Islet precursor cell (in vitro differentiated cells): ENCODE data around the gene C18orf32.
"Not testable (repeated sequence)": the region's sequence is repeated elsewhere in the genome, so short reads cannot be mapped to it uniquely, and the experiment has no call there.

Experiments
- DNase-seq: peaks from one replicate; pipeline ENCODE4 v3.0.0-alpha.2; 2018

Gene C18orf32

DNA sequence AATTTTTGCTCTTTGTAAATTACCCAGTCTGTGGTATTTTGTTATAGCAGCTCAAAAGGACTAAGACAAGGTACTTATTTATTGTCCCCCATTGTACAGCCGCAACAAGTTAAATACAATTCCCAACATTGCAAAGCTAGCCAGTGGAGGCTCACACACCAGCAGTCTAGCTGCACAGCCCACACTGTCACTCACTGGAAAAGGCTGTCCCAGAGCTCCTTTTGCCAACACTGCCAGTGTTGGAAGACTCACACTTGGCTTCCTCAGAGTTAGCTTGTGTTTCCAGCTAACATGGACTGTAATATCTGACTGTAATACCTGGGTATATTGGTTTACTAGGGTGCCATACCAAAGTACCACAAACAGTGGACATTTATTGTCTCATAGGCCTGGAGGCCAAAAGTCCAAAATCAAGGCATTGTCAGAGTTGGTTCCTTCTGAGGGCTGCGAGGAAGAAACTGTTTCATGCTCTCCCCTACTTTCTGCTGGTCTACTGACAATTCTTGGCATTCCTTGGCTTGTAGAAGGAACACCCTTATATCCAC, 19.9 kb downstream of the C18orf32 start:
- no peak for DNase-seq

DNA sequence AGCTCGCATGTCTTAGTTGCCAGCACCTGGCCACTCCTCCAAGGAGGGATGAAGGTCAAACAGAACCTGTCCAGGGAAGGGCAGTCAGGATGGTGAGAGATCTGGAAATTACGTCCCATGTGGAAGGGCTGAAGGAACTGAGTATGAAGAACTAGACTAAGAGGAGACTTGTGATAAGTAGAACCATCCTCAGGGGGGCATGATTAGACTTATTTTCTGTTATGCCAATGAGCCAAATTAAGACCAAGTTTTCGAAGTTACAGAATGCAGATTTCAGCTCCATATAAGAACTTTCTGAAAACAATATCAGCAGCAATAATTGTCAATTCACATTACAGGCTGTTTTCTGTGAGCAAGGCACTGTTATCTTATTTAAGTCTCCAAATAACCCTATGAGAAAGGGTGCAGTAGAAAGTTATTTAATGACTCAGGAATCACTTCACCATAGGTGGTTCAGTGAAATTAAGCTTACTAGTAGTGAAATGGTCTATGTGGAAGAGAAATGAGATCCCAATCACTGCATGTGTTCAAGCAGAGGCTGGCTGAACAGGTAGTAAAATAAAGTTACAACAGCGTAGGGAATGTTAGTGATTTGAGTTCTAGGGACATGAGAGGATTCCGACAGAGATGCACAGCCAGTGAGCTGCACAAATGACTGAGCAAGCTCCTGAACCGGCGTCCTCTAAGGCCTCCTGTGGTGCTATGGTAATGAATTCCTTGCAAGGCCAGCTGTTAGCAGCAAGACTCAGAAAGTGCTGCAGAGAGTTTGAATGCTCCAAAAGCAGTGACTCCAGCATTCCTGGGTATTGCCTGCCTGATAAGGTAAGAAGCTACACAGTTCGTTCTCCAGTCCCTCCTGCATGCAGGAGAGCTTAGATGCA, 22.1 kb downstream of the C18orf32 start:
- DNase-seq = peak; percentile 83

DNA sequence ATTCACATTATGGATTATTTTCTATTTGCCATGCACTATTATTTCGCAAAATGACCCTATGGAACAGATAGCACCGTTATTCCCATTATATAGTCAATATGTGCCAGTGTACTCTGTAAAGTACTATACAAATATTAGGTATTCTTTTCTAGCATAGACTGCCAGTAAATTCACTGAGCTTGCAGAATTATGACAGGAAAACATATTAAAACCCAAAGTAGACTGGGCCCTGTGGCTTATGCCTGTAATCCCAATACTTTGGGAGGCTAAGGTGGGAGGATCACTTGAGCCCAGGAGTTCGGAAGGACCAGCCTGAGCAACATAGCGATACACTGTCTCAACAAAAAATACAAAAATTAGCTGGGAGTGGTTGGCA, 25.4 kb downstream of the C18orf32 start:
- DNase-seq = no peak

DNA sequence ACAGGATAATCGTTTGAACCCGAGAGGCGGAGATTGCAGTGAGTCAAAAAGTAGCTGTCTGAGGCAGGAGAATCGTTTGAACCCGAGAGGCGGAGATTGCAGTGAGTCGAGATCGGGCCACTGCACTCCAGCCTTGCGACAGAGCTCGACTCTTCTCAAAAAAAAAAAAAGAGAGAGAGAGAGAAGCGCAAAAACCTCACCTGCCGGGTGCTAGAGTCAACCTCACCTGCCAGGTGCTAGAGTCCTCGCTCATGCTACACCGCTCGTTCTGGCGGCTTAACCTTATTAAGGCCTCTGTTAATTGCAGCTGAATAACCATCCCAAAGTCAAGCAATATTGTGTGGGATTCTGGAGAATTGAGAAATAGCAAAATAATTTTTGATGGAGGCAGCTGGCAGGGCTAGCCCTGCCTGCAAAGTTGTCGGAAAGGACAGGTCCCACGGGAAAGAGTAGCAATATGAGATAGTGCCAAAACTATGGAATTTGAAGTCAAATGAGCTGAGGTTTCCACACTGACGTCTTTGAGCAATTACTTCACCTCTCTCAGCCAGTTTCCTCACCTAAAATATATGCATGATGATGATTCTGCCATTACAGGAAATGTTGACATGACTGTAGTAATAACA, 25.9 kb downstream of the C18orf32 start:
- DNase-seq = no peak

DNA sequence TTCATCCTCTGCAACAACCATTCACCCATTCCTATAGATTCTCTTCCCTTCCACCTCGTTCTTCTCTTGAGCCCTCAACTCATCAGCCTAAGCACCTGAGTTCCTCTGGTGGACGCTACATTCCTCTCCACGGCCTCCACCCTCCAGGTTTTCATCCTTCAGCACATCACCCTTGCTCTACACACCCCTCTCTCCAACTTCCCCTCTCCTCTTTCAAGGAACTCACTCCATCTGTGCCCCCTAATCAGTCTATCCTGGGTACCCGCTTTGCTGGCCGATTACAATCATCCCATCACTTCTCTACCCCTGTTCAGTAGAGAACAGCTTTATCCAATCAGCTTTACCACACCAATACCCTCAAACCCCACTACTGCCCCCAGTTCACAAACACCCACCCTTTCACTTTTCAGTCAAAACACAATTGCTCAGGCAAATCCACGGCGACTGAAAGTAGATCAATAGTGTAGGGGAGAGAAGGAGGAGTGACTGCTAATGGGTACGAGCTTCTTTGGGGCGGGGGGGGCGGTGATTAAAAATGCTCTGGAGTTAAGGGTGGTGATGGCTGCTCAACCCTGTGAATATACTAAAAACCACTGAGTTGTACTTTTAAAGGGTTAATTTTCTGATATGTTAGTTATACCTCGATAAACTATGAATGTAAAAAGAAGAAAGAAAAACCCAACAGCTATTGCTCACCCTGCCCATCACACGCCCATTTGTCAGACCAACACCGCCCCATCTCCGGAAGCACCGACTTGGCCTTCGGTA, 27.4 kb downstream of the C18orf32 start:
- no peak for DNase-seq

DNA sequence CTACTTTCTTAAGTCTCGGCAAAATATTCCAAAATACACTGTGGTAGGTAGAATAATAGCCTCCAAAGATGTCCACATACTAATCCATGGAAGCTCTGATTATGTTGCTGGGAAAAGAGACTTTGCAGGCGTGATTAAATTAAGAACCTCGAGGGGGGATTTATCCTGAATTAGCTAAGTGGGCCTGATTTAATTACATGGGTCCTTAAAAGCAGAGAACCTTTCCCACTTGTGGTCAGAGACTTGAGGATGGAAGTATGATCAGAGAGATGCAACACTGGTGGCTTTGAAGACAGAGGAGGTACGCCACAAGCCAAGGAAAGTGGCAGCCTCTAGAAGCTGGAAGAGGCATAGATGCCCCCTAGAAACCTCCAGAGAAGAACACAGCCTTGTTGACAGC, 29.4 kb downstream of the C18orf32 start:
- DNase-seq = no peak

DNA sequence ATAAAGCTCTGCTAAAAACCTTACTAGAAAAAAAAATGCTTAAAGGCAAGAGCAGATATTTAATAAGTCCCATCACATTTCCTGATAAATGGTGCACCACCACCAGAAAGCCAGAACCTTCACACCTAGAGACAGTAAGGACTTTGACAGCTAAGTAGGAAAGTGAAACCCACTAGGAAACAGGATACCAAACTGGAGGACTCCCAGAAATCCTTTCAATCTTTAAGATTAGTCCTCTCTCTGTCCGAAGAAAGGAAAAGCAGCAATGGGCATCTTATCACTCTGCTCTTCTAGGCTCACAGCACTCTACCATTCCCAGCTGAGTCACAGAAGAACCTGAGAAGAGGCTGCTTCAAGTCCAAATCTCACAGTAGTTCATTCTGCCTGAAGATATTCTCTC, 30.2 kb downstream of the C18orf32 start:
- DNase-seq = no peak

DNA sequence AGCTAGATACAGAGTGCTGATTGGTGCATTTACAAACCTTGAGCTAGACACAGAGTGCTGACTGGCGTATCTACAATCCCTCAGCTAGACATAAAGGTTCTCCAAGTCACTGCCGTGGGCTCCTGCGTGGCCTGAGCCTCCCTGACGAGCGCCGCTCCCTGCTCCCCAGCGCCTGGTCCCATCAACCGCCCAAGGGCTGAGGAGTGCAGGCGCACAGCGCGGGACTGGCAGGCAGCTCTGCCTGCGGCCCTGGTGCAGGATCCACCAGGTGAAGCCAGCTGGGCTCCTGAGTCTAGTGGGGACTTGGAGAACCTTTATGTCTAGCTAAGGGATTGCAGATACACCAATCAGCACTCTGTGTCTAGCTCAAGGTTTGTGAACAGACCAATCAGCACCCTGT, 34.5 kb downstream of the C18orf32 start:
- DNase-seq = not testable (repeated sequence)

DNA sequence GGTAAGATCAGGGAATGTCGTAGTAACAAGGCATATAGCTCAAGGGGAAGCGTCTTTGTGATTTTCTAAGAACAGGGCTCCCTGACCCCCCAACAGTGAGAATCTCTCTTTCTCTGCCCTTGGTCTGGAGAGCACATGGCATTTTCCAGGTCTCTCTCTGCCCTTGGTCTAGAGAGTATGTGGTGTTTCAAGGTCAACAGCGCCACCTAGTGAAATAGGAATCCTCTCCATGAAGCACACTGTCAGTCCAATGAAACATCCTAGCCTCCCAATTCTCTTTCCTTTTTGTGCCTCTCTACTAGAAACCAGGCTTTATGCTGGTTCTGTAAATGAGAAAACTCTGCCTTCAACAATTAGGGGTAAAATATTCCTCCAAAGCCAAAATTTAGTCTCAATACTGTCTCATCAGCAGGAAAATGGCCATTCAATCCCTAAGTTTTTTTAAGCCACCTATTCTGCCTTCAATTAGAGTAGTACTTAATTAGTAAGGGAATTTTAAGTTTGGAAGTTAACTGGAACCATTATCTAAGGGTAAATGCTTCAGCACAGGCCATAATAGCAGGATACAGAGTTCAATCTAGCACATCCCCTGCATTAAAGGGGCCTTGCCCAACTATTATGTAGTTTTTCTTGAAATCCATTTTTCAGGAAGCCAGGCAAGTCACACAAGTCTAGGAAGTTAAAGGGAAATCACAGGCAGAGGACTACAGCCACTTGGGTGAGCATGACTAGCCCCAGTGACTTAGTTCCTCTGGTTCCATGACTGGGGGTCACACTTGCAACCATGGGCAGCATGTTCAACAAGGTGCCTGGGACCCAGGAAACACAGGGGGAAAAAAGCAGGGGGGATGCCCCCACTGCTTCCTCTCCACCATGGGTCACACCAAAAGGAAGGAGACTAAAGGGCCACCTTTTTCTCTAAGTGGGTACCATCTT, 39.0 kb downstream of the C18orf32 start:
- DNase-seq = peak; percentile 70

DNA sequence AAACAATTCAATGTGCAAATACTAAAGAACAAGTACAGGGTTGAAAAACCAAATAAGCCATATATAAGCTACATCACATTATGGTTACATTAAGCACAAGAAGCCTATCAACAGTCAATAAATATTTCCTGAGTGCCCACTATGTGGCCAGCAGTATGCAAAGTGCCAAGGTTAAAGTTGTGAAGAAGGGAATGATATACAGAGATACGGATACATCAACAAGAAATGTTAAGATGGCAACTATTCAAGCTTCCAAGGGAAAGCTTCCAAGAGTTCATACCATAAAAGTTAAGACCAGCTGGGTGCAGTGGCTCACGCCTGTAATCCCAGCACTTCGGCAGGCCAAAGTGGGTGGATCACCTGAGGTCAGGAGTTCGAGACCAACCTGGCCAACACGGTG, 40.6 kb downstream of the C18orf32 start:
- no peak for DNase-seq

DNA sequence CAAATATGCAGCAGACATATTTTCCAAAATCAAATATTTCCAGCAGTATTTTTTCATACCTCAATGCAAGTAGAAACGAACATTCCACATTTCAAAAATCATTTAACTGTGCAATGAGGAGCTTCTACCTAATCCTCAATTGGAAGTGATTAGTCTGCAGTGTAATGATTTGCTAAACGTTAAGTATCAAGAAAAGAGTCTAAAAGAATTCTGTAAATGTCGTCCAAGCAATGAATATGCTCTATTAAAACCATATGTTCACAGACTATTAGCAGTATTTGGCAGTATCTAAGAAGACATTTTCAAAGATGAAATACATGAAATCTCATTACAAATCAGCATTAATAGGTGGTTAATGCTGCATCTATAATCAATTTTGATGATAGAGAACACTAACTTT, 42.5 kb downstream of the C18orf32 start:
- DNase-seq = no peak

DNA sequence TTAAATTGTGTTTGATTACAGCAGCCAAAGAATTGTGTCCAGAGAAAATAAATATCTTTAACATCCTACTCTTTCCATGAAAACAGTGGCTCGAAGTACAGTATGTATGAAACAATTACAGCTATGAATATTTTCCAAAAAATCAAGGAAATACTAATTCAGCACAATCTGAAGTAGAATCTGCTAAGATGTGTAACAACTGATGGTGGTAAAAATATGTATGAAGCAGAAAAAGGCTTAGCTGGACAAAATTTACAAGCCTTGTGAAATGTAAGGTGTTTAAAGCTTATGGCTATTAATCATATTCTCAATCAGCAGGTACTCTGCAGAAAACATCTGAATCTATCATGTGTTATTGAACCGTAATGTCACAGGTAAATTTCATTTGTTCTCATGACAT, 43.2 kb downstream of the C18orf32 start:
- DNase-seq = no peak

DNA sequence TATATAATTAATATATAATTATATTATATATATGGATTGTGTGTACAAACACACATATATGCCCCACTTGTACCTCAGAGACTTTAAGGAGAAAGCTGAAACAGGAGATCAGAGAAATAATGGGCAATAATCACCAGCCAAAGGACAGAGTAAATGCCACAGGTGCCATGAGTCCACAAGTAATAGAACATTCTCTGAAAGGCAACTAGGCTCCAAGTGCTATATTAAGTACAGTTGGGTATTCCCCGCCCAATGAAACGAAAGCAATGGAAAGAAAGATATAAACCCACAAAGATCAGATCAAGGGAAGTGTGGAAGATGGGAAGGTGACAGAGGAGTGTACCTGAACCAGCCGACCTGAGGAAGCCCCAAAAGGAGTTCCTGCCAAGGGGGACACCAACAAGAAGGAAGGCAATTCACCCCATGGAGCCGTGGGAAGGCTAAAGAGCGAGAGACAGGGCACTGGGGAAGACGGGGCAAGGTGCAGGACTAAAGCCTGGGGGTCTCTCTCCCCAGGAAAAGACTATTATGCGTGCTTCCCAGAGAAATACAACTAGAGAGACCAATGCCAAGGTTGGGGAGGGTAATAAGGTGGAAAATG, 45.6 kb downstream of the C18orf32 start:
- DNase-seq = no peak

DNA sequence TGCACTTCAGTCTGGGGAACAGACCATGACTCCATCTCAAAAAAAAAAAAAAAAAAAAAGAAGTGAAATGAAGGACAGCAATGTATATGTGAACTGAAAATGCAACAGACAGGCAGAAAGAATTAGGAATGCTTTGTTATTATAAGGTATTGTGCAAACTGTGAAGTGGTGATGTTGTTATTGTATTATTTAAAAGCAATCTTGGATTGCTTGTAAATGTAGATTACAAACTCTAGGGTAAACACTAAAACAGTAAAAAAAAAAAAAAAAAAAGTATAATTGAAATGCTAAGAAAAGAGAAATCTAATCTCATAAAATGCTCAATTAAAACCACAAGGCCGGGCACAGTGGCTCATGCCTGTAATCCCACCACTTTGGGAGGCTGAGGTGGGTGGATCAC, 51.9 kb downstream of the C18orf32 start:
- no peak for DNase-seq

DNA sequence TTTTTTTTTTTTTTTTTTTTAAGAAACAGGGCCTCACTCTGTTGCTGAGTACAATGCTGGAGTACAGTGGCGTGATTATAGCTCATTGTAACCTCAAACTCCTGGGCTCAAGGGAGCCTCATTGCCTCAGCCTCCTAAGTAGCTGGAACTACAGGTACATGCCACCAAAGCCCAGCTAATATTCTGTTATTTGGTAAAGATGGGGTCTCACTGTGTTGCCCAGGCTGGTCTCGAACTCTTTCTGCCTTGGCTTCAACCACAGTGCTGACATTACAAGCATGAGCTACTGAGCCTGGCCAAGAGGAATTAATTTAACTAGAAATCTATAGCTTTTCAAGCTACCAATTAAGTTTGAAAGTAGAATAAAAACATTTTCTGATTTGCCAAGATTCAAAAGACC, 54.4 kb downstream of the C18orf32 start:
- no peak for DNase-seq

DNA sequence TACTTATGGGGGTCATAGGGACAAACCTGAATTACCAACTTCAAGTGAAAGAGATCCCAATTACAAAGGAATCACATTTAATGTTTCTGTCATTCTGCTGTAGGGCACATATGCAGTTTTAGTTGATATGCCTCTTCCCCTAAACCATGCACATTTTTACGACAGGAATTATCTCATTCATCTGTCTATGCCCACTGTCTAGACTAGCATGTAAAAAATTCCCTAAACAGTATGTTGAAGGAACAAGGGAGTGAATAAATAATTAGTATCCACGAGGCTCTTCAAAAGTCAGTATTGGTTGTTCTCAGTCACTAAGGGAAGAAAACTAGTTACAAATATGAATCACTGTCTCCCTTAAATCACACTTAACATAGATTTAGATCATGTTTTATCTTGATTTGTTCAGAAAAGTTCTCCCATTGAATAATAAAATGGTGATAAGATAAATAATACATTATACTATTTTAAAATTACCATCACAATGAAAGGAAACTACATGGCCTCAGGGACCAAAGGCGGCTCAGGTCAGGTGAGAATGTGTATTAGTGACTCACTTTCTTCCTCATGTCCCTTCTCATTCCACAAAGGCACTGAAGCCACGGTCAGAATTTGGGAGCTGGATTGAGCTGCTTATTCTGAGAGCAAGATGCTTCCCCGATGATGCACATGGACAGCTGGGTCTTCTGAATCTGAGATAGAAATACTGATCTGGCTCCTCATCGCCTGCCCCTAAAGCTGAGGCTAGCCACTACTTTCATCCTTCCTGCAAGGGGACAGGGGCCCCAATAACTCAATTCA, 55.7 kb downstream of the C18orf32 start:
- DNase-seq = peak; percentile 83
